GM19328 (cell line): ENCODE data around the gene AGAP9.
"Not testable (repeated sequence)": the region's sequence is repeated elsewhere in the genome, so short reads cannot be mapped to it uniquely, and the experiment has no call there.

ENCODE experiments used
- ATAC-seq: cut with Tn5 transposase; IDR thresholded peaks from one replicate; pipeline ENCODE4 v1.9.1; 2021; ENCODE audit warnings: mild to moderate bottlenecking, moderate library complexity; ENCODE audit not compliant: unreplicated experiment

The AGAP9 gene

GRCh38 chr10:47489630-47490029 lies 33.8 kb downstream of the AGAP9 start:
- not testable (repeated sequence) for ATAC-seq

- ATAC-seq, result not testable (repeated sequence)
These were observed 37.5 kb downstream of the AGAP9 start for GRCh38 chr10:47485943-47486342.

- not testable (repeated sequence) for ATAC-seq
These were observed 38.7 kb downstream of the AGAP9 start for GRCh38 chr10:47484786-47485185.

GRCh38 chr10:47483923-47484322 lies 39.5 kb downstream of the AGAP9 start, which contains the start of gene ANXA8:
Gene ANXA8 (minus strand): TSS chr10:47484115. CDS start chr10:47483933, 182 bp downstream.
- ATAC-seq, result not testable (repeated sequence)

GRCh38 chr10:47482367-47482766 lies 41.1 kb downstream of the AGAP9 start:
- ATAC-seq, result not testable (repeated sequence)

GRCh38 chr10:47481768-47482181 lies 41.7 kb downstream of the AGAP9 start:
- not testable (repeated sequence) for ATAC-seq

- ATAC-seq, result not testable (repeated sequence)
These were observed 42.2 kb downstream of the AGAP9 start for GRCh38 chr10:47481182-47481766.

GRCh38 chr10:47480133-47480532 lies 43.3 kb downstream of the AGAP9 start:
- ATAC-seq, result not testable (repeated sequence)

- not testable (repeated sequence) for ATAC-seq
These were observed 45.3 kb downstream of the AGAP9 start for GRCh38 chr10:47478114-47478513.

GRCh38 chr10:47477078-47477477 lies 46.4 kb downstream of the AGAP9 start:
- not testable (repeated sequence) for ATAC-seq

- not testable (repeated sequence) for ATAC-seq
These were observed 48.3 kb downstream of the AGAP9 start for GRCh38 chr10:47475101-47475500.

- ATAC-seq, result not testable (repeated sequence)
These were observed 49.9 kb downstream of the AGAP9 start for GRCh38 chr10:47473516-47473915.

GRCh38 chr10:47472647-47473046 lies 50.8 kb downstream of the AGAP9 start:
- ATAC-seq, result not testable (repeated sequence)

- not testable (repeated sequence) for ATAC-seq
These were observed 51.4 kb downstream of the AGAP9 start for GRCh38 chr10:47472072-47472471.

GRCh38 chr10:47468731-47469528 lies 54.5 kb downstream of the AGAP9 start:
- not testable (repeated sequence) for ATAC-seq

- ATAC-seq, result not testable (repeated sequence)
These were observed 55.5 kb downstream of the AGAP9 start for GRCh38 chr10:47467957-47468356.

- not testable (repeated sequence) for ATAC-seq
These were observed 56.0 kb downstream of the AGAP9 start for GRCh38 chr10:47467458-47467857.

GRCh38 chr10:47465216-47465917 lies 58.1 kb downstream of the AGAP9 start:
- not testable (repeated sequence) for ATAC-seq

- not testable (repeated sequence) for ATAC-seq
These were observed 60.7 kb downstream of the AGAP9 start for GRCh38 chr10:47462577-47463358.

- ATAC-seq, result not testable (repeated sequence)
These were observed 62.2 kb downstream of the AGAP9 start for GRCh38 chr10:47461261-47461687.
